HCT116 (cell line): ENCODE results near the gene UPK1B. TPM values are rescaled to one million over a fixed set of nuclear protein-coding genes. Genes with fewer than 3 reads are reported as not detected.

Experiments
- ATAC-seq: fragments of 200-7000 bp; cut with Tn5 transposase; 2 replicates; pipeline ENCODE4 v1.9.1; 2020; ENCODE audit warnings: mild to moderate bottlenecking, moderate library complexity
- BruUV-seq: library from RNA; stranded (reverse); fragments of 400-500 nt; replicated peaks from 2 replicates; lab custom pipeline; 2021; lab: Mats Ljungman, UMichigan
- CTCF ChIA-PET: fragments of 300-600 bp; sonication (Branson Sonifier 250); formaldehyde crosslinking; loops from one replicate; lab custom pipeline; 2021; ENCODE audit warnings: antibody characterized with exemption; lab: Charles Lee
- POLR2A ChIA-PET: fragments of 300-600, 350-600 bp; sonication (Branson Sonifier 250); formaldehyde crosslinking; loops from one replicate; lab custom pipeline; 2021; ENCODE audit warnings: antibody characterized with exemption; lab: Charles Lee
- RAD21 ChIA-PET, 2 experiments: fragments of 300-600 bp; sonication (Branson Sonifier 250); formaldehyde crosslinking; loops; one replicate each; lab custom pipeline; 2023; ENCODE audit warnings: low total read pairs in 2 of 2; ENCODE audit not compliant: uncharacterized antibody in 2 of 2, unreplicated experiment in 2 of 2, low non-redundant PET in 1 of 2; lab: Charles Lee
- DNase-seq: peaks from one replicate; pipeline ENCODE4 v3.0.0-alpha.2; 2010; ENCODE audit warnings: low read depth, low spot score
- H2AFZ ChIP-seq: fragments of 200-600 bp; shearing (Covaris generic), sonication (generic); 2 replicates; pipeline ENCODE4 v1.6.1; 2017; ENCODE audit warnings: low read depth, mixed run types, mixed read lengths, antibody characterized with exemption, low read length; ENCODE audit not compliant: poor library complexity, severe bottlenecking
- H3K27ac ChIP-seq: 2 replicates; pipeline ENCODE4 v1.5.1; 2012; ENCODE audit warnings: low read depth, low read length
- H3K27me3 ChIP-seq: fragments of 200-600 bp; sonication (generic); 2 replicates; pipeline ENCODE4 v1.6.1; 2016; ENCODE audit warnings: mixed run types, low read length, mixed read lengths; ENCODE audit not compliant: insufficient read depth
- H3K36me3 ChIP-seq, 2 experiments: fragments of 200-500 bp in 1 of 2; fragments of 200-600 bp in 1 of 2; sonication (Bioruptor generic) in 1 of 2; sonication (generic) in 1 of 2; 2 replicates each; pipeline versions ENCODE4 v1.5.1 to v1.6.1; 2014 to 2016; ENCODE audit warnings: low read length in 2 of 2, inconsistent platforms in 1 of 2, mixed read lengths in 1 of 2, mixed run types in 1 of 2; ENCODE audit not compliant: insufficient read depth in 2 of 2, control insufficient read depth in 1 of 2
- H3K4me1 ChIP-seq, 2 experiments: fragments of 200-600 bp in 1 of 2; sonication (generic) in 1 of 2; 2 replicates each; pipeline versions ENCODE4 v1.5.1 to v1.6.1; 2012 to 2017; ENCODE audit warnings: low read length in 2 of 2, inconsistent platforms in 1 of 2, mild to moderate bottlenecking in 1 of 2, mixed read lengths in 1 of 2, mixed run types in 1 of 2, moderate library complexity in 1 of 2; ENCODE audit not compliant: insufficient read depth in 2 of 2, control insufficient read depth in 1 of 2
- H3K4me2 ChIP-seq: fragments of 200-600 bp; sonication (generic); 2 replicates; pipeline ENCODE4 v1.6.1; 2017; ENCODE audit warnings: mixed run types, low read length, mixed read lengths
- H3K4me3 ChIP-seq, 2 experiments: fragments of 200-600 bp in 1 of 2; sonication (generic) in 1 of 2; replicated peaks in 1 of 2; 2 replicates each; pipeline ENCODE4 v1.5.1; 2011 to 2016; ENCODE audit warnings: low read length in 2 of 2, control low read depth in 1 of 2, low read depth in 1 of 2, mild to moderate bottlenecking in 1 of 2, mixed read lengths in 1 of 2, mixed run types in 1 of 2
- H3K79me2 ChIP-seq: fragments of 200-600 bp; sonication (generic); 2 replicates; pipeline ENCODE4 v1.6.1; 2017; ENCODE audit warnings: mild to moderate bottlenecking, mixed run types, low read length, moderate library complexity, mixed read lengths; ENCODE audit not compliant: insufficient read depth
- H3K9ac ChIP-seq: fragments of 200-600 bp; sonication (generic); 2 replicates; pipeline ENCODE4 v1.6.1; 2016; ENCODE audit warnings: low read length, mixed read lengths
- H3K9me2 ChIP-seq: fragments of 200-600 bp; sonication (generic), shearing (Covaris generic); 2 replicates; pipeline ENCODE4 v1.6.1; 2017; ENCODE audit warnings: mixed run types, mild to moderate bottlenecking, moderate library complexity; ENCODE audit not compliant: insufficient read depth
- H3K9me3 ChIP-seq, 2 experiments: fragments of 200-500 bp in 1 of 2; fragments of 200-600 bp in 1 of 2; sonication (Bioruptor generic) in 1 of 2; sonication (generic) in 1 of 2; 2 replicates each; pipeline ENCODE4 v1.6.1; 2014 to 2017; ENCODE audit warnings: low read length in 2 of 2, mixed read lengths in 2 of 2, inconsistent platforms in 1 of 2, low read depth in 1 of 2, mild to moderate bottlenecking in 1 of 2, mixed run types in 1 of 2, moderate library complexity in 1 of 2; ENCODE audit not compliant: control insufficient read depth in 1 of 2, insufficient read depth in 1 of 2
- H4K20me1 ChIP-seq: fragments of 200-600 bp; sonication (generic), shearing (Covaris generic); 2 replicates; pipeline ENCODE4 v1.6.1; 2017; ENCODE audit warnings: mixed run types, mild to moderate bottlenecking, moderate library complexity; ENCODE audit not compliant: insufficient read depth
- CEBPB ChIP-seq: IDR thresholded peaks from 2 replicates; pipeline ENCODE4 v1.6.1; 2012; ENCODE audit warnings: low read depth
- ELF1 ChIP-seq: IDR thresholded peaks from 2 replicates; pipeline ENCODE4 v1.6.1; 2012; ENCODE audit warnings: low read depth, borderline replicate concordance
- POLR2AphosphoS5 ChIP-seq: IDR thresholded peaks from 2 replicates; pipeline ENCODE4 v1.6.1; 2011; ENCODE audit warnings: mild to moderate bottlenecking, low read depth, low read length, moderate library complexity
- RAD21 ChIP-seq: IDR thresholded peaks from 2 replicates; pipeline ENCODE4 v1.6.1; 2012; ENCODE audit warnings: low read depth, mild to moderate bottlenecking
- SRF ChIP-seq: IDR thresholded peaks from 2 replicates; pipeline ENCODE4 v1.6.1; 2012; ENCODE audit warnings: low read depth
- ZFX ChIP-seq: fragments of 450-650 bp; IDR thresholded peaks from 2 replicates; pipeline ENCODE4 v1.6.1; 2017
- intact Hi-C: fragments of 100-400 bp; cut with micrococcal nuclease; formaldehyde crosslinking; loops from 2 replicates; pipeline ENCODE4 v1.10.0; 2022
- total RNA-seq: library from RNA; stranded (reverse); gene quantifications from one replicate; pipeline ENCODE4 v1.2.1, GENCODE V29; 2021; ENCODE audit not compliant: unreplicated experiment
- TF ChIP-seq, protein P1 (sequence below), 3 experiments: fragments of 200-600 bp in 1 of 3; sonication (generic) in 1 of 3; IDR thresholded peaks in 2 of 3; conservative IDR thresholded peaks in 1 of 3; 2 replicates each; pipeline ENCODE4 v1.5.1; 2012 to 2017; ENCODE audit warnings: low read depth in 2 of 3, low read length in 2 of 3, antibody characterized with exemption in 1 of 3, borderline replicate concordance in 1 of 3, control low read depth in 1 of 3, mild to moderate bottlenecking in 1 of 3, mixed read lengths in 1 of 3, mixed run types in 1 of 3, moderate library complexity in 1 of 3; ENCODE audit not compliant: insufficient read depth in 1 of 3

UPK1B gene
- total RNA-seq, 1 experiment from 2014 or later = not detected

DNA sequence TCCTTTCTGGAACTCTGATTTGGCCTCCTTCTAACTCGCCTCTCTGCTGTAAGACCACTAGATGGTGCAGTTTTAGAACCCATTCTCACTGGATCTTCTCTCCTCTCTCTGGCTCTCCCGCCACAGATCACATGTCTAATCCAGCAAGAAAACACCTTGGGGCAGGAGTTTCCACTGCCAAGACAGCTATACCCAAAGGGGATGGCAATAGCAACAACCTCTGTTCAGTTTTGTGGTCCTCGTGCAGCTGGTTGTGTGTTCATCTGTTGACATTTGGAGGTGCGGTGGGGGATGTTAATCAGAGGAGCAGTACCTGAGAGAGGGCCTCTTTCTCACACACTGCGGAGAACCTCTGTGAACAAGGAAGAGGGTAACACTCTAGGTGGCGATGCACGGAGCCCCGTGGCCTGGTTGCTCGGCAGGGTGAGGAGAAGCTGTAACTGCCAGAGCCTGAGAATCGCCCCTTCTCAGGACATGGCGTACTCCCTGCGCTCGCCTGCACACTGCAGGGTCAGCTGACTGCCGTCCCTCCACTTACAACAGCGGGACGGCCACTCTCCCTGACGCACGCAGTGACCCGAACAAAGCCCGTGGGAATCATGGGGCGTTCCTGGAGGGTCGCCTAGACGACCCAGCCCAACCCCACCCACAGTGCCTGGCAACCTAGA is 27.8 kb upstream of the UPK1B start, which contains the start of gene TEX55:
Gene TEX55, plus strand, starts transcription at position 666 of the 668 bp plus-strand sequence. CDS start 25 bp downstream, outside the sequence.
- peak within 1 kb of the TSS; percentile 83 for H2AFZ ChIP-seq
- ChIA-PET POLR2A (interaction anchor here (1.9 kb wide), 1 partner anchor 95 kb away, joined by 4 read pairs; the partner anchor contains the start of gene B4GALT4), CTCF (interaction anchor here (2.1 kb wide), 1 partner anchor 95 kb away, joined by 6 read pairs; the partner anchor contains the start of gene B4GALT4), RAD21 (interaction anchor here in 1 of 2 experiments (1.0 kb wide), 1 partner anchor 96 kb away, joined by 3 read pairs; no protein-coding TSS in a partner anchor)
- no peak within 1 kb of the TSS for H3K4me2 ChIP-seq
- no peaks in the 10 kb centered on the region for H3K9me2 ChIP-seq
- no TSS peak for BruUV-seq
- H3K4me3 ChIP-seq = no peak within 1 kb of the TSS
- TF ChIP-seq ZFX = no peak
- TF ChIP-seq SRF = no peak
- TF ChIP-seq, protein P1, sequence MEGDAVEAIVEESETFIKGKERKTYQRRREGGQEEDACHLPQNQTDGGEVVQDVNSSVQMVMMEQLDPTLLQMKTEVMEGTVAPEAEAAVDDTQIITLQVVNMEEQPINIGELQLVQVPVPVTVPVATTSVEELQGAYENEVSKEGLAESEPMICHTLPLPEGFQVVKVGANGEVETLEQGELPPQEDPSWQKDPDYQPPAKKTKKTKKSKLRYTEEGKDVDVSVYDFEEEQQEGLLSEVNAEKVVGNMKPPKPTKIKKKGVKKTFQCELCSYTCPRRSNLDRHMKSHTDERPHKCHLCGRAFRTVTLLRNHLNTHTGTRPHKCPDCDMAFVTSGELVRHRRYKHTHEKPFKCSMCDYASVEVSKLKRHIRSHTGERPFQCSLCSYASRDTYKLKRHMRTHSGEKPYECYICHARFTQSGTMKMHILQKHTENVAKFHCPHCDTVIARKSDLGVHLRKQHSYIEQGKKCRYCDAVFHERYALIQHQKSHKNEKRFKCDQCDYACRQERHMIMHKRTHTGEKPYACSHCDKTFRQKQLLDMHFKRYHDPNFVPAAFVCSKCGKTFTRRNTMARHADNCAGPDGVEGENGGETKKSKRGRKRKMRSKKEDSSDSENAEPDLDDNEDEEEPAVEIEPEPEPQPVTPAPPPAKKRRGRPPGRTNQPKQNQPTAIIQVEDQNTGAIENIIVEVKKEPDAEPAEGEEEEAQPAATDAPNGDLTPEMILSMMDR (IDR thresholded peaks at IDR 0.05 in 2 of 3, conservative IDR thresholded peaks at IDR 0.05 in 1 of 3; ENCODE audit: borderline replicate concordance in 1 of 3, insufficient read depth in 1 of 3, low read depth in 2 of 3, low read length in 2 of 3) = peak; percentile 38 to 71 (median 68); a peak in 5 of 6 replicates
- peak; percentile 53; the same call in 1 of the 2 replicates for TF ChIP-seq RAD21
- TF ChIP-seq ELF1 = no peak
- TF ChIP-seq POLR2AphosphoS5 = no peak
- no peak for TF ChIP-seq CEBPB
- no peak within 1 kb of the TSS for H3K27ac ChIP-seq
- H3K4me1 ChIP-seq = no peaks in the 10 kb centered on the region
- H3K36me3 ChIP-seq = no peaks in the 10 kb centered on the region
- DNase-seq = peak; percentile 10
- no peaks in the 10 kb centered on the region for H4K20me1 ChIP-seq
- H3K27me3 ChIP-seq = no peaks in the 10 kb centered on the region
- intact Hi-C loops = loop anchor here (1.0 kb wide), 2 partner anchors 96 to 536 kb away; no protein-coding TSS in a partner anchor
- peak; percentile 98 for ATAC-seq
- no peak within 1 kb of the TSS for H3K9ac ChIP-seq
- H3K9me3 ChIP-seq = no peaks in the 10 kb centered on the region
- no peaks in the 10 kb centered on the region for H3K79me2 ChIP-seq
